Measurements from ENCODE around the gene ITGB7.
"Not testable (repeated sequence)": the region's sequence is repeated elsewhere in the genome, so short reads cannot be mapped to it uniquely, and the experiment has no call there.

Gene ITGB7

DNA sequence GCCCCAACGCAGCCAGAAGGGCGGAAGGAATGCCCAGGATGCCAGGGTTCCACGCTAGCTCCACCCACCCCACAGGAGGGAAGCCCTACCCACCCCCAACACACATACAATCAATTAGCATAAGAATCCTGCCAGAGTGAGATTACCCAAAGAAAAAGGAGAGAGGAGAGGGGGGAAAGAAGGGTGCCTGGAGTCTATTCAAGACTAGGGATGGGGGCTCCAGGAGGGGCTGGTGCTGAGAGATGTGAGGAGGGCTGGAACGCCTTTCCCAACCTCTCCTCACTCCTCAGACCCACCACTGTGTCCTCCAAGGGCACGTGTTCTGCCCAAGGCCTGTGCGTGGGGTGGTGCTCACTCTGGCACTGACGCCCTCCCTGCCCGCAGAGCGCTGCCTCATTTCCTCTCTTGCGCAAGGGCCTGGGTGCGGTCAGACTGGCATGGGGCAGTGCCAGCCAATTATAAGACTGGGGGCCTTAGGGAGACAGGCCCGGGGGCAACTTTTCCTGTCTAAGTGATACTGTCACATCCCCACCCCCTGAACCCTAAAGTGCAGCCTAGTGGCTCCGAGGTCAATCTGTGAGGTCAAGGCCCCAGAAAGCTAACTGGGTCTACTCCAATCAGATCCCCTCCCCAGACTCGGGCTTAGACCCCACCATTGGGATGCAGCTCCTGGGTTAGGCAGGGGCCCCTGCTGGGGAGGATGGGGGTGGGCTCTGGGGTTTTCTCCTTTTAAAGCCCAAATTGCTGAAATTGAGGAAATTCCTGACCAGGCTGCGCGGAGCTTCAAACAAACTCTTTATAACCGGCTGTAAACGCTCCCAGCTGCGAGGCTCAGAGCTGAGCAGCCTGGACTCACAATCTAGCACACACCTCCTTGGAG is 10.2 kb upstream of the ITGB7 start:
- DNase-seq = peak; percentile 57

- no peak for DNase-seq
These were observed 8.4 kb upstream of the ITGB7 start for GRCh38 chr12:53215497-53215896.

- no peak for DNase-seq
These were observed 7.8 kb upstream of the ITGB7 start for GRCh38 chr12:53214687-53215455.

GRCh38 chr12:53214221-53214620 is 7.2 kb upstream of the ITGB7 start:
- no peak for DNase-seq

GRCh38 chr12:53213348-53213747 is 6.3 kb upstream of the ITGB7 start:
- DNase-seq = peak; percentile 83

DNA sequence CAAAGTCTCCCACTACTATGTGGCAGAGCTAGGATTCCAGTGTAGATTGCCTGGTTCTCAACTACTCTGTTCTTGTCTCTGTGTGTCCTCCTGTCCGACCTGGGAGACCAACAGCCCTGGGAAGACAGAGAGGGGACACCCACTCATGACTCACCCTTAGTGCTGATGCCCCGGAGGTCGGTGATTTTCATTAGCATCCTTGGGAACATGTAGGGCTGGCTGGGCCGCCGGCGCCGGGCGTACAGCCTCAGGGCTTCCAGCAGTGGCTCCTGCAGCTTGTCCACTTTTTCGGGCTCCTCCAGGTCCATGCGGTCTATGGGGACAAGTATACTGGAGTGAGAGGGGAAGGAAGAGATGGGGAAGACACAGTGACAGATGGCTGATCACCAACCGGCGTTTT is 5.9 kb upstream of the ITGB7 start:
- no peak for DNase-seq

DNA sequence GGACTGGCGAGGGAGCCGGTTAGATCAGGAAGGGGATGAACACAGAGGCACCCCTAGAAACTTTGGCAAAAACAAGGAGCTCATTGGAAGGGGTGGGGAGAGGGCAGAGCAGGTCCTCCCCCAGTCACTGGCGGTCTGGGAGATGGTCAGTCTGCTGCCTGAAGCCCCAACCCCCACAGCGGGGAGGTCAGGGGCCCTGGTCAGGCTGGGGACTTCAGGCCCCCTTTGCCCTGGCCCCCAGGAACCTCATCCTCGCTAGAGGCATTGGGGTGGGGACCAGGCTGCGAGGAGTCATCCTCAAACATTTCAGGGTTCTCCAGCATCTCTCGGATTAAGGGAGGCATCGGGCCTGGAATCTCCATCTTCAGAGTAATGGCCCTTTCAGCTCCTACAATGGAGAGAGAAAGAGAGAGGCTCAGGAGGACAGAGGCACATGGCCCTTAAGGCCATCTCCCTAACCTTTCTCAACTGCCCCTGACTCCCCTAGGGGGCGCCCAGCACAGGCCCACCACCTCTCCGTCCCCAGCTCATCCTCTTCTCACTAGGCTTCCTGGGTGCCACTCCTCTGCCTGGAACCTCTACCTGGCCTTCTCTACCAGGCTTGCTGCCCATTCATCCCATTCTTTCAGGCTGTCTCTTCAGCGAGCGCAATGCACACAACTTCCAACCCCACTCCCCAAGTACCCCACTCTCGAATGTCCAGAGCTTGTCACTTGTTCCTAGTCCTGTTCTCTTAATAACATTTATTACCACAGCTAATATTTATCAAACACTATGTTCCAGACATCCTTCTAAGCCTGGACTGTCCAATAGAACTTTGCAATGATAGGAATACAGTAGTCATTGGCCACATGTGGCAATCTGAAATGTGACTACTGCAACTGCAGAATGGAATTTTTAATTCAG is 4.7 kb upstream of the ITGB7 start:
- no peak for DNase-seq

DNA sequence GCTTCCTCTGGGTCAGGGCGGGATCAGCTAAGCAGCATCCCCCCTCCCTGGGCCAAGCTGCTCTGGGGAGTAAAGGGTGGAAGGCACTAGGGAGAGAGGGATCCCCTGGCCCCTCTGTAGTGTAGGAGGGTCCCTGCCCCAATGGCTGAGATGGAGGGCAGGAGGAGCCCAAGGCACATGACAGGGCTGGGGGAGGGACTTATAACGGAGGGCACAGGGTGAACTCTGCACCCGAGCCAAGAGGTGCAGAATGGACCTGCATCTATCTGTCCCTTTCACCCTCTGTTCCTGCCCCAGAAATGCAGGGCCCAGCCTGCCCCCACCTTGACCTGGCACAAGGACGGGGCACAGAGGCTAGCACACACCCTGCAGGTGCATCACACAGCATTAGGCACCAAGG is 3.8 kb upstream of the ITGB7 start:
- no peak for DNase-seq

GRCh38 chr12:53208877-53209463 is 1.9 kb upstream of the ITGB7 start:
- DNase-seq = no peak

DNA sequence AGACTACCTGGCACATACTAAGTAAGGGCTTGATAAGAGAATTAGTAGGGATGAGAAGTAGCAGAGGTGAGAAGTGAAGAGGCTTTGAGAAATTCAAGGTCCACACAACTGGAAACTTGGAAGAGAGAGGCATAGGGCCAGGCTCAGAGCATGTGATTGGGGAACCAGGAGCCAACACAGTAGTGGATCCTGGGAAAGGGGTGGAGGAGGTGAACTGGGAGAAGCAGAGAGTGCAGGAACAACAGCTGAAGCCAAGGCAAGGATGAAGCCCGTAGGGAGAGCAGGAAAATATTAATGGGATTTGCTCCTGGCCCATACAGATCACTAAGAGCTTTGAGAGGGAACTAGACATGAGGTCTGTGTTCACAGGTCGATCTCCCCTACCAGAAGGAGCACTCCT is 1.4 kb upstream of the ITGB7 start:
- no peak for DNase-seq

- peak; percentile 76 for DNase-seq
These were observed 1.2 kb downstream of the ITGB7 start for GRCh38 chr12:53205747-53206419.

- DNase-seq = no peak
These were observed 2.7 kb downstream of the ITGB7 start for GRCh38 chr12:53204351-53204750.

DNA sequence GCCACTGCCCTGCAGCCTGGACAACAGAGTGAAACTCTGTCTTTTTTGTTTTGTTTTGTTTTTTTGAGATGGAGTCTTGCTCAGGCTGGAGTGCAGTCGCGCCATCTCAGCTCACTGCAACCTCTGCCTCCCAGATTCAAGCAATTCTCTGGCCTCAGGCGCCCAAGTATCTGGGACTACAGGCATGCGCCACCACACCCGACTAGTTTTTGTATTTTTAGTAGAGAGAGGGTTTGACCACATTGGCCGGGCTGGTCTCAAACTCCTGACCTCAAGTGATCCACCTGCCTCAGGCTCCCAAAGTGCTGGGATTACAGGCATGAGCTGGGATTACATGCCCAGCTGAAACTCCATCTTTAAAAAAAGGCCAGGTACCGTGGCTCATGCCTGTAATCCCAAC is 4.7 kb downstream of the ITGB7 start:
- not testable (repeated sequence) for DNase-seq

DNA sequence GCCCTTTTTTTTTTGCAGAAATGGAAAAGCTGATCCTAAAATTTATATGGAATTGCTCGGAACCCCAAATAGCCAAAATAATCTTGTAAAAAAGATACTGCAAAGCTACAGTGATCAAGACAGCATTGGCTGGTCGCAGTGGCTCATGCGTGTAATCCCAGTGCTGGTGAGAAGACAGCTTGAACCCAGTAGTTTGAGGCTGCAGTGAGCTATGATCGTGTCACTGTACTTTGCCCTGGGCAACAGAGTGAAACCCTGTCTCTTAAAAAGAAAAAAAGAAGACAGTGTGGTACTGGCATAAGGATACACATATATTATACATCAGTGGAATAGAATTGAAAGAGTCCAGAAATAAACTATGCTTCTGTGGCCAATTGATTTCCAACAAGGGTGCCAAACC is 5.4 kb downstream of the ITGB7 start:
- no peak for DNase-seq

- no peak for DNase-seq
These were observed 5.9 kb downstream of the ITGB7 start for GRCh38 chr12:53201177-53201541.

- peak; percentile 58 for DNase-seq
These were observed 6.4 kb downstream of the ITGB7 start for GRCh38 chr12:53200458-53201176.

DNA sequence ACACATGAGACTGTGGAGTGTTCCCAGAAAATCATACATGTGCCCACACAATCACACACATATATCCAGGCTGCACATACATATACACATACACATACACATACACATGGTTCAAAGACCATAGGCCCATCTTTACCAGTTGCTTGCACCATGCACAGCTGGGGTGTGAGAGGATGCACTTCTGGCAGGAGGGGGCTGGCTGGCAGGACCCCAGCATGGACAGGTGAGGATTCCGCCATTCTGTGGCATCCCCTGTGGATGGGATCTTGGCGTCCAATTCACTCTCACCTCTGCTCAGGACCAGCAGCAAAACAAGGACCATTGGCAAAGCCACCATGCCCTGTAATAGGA is 7.0 kb downstream of the ITGB7 start:
- DNase-seq = no peak

DNA sequence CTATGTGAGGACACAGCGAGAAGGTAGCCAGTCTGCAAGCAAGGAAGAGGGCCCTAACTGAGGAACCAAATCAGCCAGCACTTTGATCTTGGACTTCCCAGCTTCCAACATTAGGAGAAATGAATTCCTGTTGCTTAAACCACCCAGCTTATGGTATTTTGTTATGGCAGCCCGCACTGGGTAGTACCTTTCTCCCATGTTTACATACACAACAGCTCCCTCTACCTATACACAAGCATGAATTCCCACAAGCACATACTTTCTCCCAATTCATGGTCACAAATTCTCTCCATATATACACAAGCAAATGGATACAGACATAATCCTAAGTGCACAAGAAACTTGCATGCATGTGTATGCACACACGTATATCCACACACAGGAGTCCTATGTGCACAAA is 7.4 kb downstream of the ITGB7 start:
- DNase-seq = no peak

DNA sequence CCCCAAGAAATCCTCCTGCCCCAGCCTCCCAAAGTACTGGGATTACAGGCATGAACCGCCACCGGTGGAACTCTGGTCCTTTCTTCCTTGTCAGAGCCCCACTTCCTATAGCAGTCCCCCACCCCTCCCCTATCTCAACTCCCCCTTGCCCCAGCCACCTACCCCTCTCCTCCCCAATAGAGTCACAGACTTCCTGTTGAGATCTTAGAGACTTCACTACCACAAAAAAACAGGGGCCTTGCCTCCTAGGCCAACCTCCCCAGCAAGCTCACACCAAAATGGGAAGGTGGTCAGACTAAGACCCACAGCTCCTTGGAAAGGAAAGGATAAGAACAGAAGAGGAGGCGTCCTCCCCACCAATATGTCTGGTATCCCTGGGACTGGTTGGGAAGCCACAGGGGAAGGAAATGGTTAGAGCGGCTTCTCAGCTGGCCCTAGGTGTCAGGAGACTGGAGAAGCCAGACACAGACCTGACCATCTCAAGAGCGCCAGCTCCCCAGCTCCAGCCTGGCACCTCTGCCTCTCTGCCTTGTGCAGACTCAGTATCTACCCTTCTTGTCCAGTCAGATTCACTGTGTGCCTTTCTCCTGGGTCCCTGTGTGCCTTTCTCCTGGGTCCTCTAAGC is 8.5 kb downstream of the ITGB7 start:
- DNase-seq = no peak

DNA sequence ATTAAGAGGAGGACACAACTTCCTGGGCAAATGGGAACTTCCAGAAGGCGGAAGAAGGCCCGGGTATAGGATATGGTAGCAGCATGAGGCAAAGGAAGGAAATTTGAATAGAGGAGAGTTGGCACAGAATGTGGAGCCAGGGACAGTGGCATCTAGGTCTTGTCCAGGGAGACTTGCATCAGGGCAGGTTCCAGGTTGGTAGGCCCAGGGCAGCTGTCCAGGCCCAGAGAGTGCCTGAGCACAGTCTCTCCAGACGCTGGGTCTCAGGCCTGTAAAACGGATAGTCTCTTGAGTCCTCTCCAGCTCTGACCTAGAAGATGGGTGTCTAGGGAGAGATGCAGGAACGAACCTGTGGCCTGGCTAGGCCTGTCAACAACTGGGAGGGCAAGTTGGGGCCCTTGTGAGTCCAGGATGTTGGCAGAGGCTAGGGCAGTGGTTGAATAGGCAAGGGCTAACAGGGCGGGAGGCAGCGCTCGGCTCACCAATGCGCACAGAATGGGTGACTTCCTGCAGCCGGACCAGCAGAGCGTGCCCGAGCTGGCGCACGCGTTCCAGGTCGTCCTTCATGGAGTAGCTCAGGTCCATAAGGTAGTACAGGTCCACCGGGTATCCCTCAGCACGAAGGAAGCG is 9.9 kb downstream of the ITGB7 start:
- DNase-seq = no peak

- DNase-seq = no peak
These were observed 10.6 kb downstream of the ITGB7 start for GRCh38 chr12:53196486-53196885.

Measured in activated naive CD4-positive, alpha-beta T cell treated with Interleukin-2 at 50 U/mL for 16 hours (primary cell).